HG03039 (cell line): ENCODE measurements around the gene CD3D.
A peak's percentile ranks its signal among the peaks of the same experiment; 100 is the strongest.

Source experiments
- ATAC-seq: cut with Tn5 transposase; IDR thresholded peaks from one replicate; pipeline ENCODE4 v1.9.1; 2021; ENCODE audit warnings: mild to moderate bottlenecking, moderate library complexity; ENCODE audit not compliant: unreplicated experiment

The CD3D gene

DNA sequence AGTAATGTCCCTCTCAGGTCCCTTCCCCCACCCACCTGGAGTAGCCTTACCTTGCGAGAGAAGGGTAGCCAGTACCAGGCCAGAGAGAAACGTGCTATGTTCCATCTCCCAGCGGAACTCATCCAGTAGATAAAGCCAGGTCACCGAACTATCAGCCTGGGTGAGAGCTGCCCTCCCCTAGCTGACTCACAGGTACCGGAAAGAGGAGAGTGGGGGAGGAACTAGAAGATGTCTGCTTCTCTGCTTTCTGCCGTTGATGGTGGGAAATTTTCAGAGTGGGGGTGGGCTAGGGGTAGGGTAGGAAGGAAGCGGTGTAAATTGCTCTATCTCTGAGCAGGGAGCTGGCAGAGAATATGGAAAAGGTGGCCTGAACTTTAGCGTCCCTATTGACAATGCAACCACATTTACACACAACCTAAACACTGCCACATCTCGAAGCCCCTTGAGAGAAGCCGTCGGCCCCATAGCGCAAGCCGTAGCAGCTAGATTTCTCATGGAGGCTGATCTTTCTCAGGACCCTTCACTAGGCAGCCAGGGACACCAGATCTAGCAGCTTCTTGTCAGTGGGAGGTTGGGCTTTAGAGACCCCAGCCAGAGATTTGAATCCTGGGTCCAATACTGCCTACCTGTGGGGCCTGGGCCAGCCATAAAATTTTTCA, at the start of gene CD3D:
CD3D (minus strand) TSS at position 203 of the 659 bp plus-strand sequence; CDS start at position 105, 98 bp downstream.
- no peak for ATAC-seq

DNA sequence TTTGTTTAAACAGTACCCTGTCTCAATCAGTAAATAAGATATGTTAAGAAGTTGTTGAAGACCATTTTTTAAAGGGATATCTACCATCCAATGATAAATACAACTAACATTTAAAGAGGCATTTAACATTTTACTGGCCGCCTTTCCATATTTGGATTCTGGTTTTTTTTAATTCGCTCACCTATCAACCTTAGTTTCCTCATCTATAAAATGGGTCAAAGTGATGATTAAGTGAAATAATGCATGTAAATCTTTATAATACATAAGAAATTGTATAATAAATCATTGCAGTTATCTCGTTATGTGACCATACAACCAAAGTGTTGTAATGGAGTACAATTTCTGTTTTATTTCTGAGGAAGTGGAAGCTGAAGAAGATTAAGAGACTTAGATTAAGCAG, 41.2 kb upstream of the CD3D start:
- no peak for ATAC-seq

DNA sequence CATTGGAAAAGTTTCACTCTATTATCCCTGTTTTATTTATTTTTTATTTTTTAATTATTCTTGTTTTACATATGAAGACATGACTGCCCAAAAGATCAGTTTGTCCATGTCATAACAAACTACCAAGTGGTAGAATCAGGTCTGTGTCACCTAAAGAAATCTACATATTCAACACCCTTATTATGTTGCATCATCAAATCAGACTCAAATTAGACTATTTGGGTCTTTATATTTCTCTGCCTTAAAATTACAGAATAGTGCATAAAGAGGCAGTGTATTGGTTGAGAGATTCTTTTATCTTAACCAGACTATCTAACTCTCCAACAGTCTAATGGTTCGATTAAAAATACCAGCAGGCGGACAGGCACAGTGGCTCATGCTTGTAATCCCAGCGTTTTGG, 40.4 kb upstream of the CD3D start:
- ATAC-seq: no peak

DNA sequence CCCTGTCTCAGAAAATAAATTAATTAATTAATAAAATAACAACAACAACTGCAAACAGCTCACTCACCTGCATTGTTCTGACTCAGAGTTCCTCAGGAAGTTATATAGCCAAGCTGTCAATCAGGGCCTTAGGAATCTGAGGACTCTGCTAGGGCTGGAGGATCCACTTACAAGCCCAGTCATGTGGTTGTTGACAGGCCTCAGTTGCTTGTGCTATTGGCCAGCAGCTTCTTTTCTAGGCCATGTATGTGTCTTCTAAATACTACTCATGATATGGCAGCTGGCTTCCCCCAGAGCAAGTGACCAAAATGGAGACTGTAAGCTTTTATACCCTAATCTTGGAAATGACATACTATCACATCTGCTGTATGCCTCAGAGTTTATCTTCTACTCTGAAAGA, 38.1 kb upstream of the CD3D start:
- ATAC-seq: no peak

DNA sequence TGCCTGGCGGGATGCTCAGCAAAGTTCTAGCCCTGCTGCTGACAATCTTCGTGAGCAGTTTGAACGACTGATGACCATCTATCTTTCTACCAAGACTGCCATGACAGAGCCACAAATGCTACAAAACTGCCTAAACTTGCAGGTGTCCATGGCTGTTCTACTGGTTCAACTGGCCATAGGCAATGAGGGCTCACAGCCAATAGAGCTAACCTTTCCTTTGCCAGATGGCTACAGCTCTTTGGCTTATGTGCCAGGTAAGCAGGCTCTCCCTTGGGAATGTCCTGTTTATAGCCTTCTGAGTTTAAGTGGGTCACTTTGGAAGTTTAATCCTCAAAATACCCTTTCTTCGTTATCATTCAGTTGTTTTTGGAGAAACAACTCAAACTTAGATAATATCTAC, 37.0 kb upstream of the CD3D start:
- ATAC-seq: no peak

DNA sequence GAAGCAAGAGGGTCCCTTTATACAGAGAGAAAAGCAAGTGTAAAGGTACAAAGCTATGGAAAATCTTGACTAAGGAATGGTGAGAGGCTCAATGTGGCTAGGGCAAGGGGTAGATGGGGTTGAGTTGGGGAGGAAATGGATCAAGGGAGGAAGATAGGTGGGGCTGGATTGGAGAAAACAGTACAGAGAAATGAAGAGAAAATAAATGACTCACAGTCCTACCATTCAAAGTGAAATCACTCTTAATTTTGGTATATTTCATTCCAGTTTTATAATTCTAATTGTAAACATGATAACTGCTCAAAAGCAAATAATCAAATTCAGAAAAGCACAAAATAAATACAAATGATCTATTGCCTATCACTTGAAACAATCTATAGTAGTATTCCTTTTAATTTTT, 33.5 kb upstream of the CD3D start:
- no peak for ATAC-seq

DNA sequence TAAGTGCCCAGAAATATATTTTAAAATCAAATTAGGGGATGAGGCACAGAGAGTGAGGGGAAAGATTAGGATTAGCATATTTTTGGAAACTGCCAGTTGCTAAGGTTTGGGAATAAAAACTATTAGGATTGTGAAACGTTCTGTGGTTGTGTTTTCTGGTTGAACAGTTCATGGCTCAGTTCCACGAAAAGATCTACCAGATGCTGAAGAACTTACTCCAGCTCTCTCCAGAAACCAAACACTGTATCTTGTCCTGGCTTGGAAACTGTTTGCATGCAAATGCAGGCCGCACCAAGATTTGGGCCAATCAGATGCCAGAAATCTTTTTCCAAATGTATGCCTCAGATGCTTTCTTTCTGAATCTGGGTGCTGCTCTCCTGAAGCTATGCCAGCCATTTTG, 32.2 kb upstream of the CD3D start:
- no peak for ATAC-seq

DNA sequence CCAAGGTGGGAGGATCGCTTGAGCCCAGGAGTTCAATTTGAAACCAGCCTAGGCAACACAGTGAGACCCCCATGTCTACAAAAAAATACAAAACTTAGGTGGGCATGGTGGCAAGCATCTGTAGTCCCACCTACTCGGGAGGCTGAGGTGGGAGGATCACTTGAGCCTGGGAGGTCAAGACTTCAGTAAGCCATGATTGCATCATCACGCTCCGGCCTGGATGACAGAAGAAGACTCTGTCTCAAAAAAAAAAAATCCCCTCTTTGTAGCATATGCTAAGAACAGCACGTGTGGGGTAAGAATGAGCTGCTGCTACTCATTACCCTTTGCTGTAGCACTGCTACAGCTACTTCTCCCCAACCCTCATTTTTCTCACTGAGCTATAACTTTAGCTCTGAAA, 31.4 kb upstream of the CD3D start:
- no peak for ATAC-seq

DNA sequence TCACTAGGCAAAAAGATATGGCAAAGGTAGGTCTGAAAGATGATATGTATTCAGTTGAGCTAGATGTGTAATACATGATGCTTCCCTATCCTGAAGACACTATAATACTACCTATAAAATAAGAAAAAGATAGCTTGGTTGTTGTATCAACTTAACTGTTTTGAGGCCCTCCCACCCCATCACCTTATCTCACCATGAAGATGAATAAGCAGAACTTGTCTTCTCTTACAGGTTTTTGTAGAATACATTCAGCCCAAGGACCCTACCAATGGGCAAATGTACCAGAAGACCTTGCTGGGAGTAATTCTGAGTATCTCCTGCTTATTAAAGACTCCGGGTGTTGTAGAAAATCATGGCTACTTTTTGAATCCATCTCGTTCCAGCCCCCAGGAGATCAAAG, 30.8 kb upstream of the CD3D start:
- no peak for ATAC-seq

DNA sequence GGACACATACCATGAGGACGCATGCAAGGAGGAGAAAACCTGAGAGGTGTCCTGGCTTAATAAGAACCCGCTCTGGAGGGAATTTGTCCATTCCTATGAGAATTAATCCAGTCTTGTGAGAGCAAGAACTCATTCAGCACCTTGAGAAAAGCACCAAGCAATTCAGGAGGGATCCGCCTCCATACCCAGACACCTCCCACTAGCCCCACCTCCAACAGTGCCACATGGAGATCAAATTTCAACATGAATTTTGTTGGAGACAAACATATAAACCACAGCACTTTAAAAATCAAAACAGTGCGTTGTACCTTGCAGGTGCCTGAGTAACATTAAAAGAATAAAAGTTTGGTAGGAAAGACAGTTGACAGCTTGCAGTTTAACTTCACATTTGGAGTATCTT, 28.3 kb upstream of the CD3D start:
- ATAC-seq: no peak

DNA sequence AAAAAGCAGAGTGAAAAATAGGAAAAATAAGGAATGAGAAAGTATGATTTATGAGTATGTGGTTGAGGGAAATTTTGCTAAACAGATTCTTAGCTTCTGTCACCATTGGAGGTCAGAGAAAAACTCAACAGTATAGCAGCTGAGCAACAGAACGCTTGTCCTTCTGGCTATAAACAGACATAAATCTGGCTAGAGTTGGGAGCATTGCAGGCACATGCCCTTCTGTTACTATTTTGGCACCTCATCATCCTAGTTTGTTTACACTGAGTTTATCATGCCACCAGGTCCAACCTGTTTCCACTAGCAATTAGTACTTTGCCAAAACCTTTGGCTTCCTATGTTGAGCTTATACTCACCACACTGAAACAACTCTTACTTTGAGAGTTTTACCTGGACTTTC, 23.8 kb upstream of the CD3D start:
- no peak for ATAC-seq

DNA sequence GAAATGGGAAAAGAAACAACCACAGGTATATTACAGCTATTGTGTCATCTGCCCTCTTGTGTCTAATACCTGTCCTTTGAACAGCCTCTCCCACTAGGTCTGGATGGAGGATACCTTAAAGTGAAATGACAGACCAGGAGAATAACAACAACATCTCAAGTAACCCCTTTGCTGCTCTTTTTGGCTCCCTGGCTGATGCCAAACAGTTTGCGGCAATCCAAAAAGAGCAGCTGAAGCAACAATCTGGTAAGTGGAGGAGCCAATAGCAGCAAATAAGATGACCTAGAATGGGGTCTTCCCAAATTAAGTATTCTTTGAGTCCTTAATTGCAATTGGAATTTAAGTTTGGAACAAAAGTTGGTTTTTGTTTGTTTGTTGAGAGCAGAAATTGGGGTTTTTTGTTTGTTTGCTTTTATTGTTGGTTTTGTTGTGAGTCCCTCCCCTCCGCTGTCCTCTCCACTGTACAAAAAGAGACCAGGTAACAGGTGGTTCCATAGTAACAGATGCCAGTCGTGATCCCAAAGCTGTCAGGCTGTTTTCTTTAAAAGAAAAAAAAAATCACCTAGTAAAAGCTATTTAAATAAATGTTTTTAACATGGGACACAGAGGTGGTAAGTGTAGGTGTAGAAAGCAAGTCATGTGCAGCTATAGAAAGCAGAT, 22.6 kb upstream of the CD3D start:
- no peak for ATAC-seq

DNA sequence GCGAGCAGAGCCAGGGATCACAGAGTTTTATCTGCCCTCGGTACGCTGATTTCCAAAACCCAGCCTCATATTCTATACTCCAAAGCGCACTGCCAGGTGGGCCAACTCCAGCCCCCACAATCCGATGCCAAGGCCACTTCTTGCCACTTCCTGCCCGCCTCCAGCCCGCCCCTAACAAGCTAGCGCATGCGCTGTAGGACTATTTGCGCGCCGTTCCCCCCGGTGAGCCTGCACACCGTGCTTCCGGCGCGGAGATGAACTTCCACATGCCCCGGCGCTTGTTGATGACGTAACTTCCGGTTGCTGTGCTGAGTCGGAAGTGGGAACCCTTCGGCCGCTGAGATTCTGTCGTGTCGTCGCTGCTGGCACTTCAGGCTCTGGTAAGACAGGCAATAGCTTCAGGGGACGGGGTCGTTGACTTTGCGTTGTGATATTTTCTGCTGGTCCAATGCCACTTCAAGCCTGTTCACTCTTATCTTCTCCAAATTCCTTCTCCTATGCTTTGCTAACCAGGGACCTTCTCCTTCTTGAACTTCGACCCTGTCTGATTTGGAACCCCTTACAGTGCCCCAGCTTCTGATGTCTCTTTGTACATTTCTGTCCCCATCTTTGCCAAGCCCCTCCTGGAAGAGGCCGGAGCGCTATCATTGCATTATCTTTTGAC, 16.9 kb upstream of the CD3D start, which contains the start of gene UBE4A:
UBE4A (plus strand) TSS at position 306 of the 664 bp plus-strand sequence. CDS start 5,481 bp downstream, outside the sequence.
- ATAC-seq: peak; percentile 78

DNA sequence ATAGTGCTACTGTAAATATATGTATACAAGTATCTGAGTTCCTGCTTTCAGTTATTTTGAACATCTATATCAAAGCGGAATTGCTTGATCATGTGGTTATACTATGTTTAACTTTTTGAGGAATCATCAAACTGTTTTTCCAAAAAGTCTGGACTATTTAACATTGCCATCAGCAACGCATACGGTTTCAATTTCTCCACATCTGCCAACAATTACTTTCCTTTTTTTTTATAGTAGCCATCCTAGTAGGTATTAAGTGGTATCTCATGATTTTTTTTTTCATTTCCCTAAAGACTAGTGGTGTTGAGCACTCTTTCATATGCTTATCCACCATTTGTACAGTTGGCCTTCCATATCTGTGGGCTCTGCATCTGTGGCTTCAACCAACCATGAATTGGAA, 15.6 kb upstream of the CD3D start:
- ATAC-seq: no peak

DNA sequence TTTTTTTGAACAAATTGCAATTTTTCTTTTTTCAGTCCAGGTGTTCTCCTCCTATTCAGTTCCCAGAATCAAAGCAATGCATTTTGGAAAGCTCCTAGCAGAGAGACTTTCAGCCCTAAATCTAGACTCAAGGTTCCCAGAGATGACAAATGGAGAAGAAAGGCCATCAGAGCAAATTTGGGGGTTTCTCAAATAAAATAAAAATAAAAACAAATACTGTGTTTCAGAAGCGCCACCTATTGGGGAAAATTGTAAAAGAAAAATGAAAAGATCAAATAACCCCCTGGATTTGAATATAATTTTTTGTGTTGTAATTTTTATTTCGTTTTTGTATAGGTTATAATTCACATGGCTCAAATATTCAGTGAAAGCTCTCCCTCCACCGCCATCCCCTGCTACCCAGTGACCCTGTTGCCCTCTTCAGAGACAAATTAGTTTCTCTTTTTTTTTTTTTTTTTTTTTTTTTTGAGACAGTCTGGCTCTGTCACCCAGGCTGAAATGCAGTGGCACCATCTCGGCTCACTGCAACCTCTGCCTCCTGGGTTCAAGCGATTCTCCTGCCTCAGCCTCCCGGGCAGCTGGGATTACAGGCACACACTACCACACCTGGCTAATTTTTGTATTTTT, 10.7 kb upstream of the CD3D start:
- ATAC-seq: no peak

DNA sequence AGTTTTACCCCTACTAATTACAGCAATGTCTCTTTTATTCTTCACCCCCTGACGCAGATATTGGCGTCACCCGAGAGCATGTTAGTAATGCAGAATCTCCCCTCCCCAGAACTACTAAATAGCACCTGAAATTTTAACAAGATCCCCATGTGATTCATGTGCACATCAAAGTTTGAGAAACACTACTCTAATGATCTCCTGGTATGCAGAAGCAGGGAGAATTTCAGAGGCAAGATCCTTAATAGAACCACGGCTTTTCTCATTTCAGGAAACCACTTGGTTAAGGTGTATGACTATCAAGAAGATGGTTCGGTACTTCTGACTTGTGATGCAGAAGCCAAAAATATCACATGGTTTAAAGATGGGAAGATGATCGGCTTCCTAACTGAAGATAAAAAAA, 7.0 kb upstream of the CD3D start:
- no peak for ATAC-seq

DNA sequence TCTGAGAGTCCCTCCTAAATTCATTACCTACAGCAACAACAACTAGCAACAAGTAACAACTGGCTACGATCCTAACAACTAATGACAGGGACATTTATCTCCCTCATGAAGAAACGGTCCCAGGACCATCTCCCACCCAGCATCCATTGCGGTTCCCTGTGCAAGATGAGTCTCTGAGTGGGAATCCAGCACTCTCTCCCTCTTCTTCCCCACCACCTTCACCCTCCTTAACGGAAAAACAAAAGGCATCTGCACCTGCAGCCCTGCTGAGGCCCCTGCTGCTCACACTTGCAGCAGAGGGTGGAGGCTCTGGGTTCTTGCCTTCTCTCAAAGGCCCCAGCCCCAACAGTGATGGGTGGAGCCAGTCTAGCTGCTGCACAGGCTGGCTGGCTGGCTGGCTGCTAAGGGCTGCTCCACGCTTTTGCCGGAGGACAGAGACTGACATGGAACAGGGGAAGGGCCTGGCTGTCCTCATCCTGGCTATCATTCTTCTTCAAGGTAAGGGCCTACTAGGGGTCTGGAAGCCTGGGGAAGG, 1.5 kb upstream of the CD3D start, which contains the start of gene CD3G:
CD3G (plus strand) TSS at position 364 of the 535 bp plus-strand sequence; CDS start at position 444, 80 bp downstream.
- ATAC-seq: no peak

DNA sequence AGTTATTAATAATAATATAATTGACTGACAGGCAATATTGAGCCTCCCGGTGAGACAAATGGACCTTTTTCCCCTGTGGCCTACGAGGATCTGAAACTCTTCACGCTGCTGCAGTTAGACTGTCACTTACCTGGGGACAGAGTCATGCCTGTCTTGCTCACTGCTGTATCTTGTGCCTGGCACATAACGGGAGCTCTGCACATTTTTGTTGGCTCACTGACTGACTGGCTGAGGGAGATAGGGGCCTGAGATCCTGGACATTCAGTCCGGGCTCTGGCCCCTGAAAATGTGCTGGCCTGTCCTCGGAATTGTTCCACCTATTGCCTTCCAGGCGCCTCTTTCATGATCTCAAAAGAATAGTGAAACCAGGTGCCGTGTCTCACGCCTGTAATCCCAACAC, 743 bp upstream of the CD3D start:
- no peak for ATAC-seq

DNA sequence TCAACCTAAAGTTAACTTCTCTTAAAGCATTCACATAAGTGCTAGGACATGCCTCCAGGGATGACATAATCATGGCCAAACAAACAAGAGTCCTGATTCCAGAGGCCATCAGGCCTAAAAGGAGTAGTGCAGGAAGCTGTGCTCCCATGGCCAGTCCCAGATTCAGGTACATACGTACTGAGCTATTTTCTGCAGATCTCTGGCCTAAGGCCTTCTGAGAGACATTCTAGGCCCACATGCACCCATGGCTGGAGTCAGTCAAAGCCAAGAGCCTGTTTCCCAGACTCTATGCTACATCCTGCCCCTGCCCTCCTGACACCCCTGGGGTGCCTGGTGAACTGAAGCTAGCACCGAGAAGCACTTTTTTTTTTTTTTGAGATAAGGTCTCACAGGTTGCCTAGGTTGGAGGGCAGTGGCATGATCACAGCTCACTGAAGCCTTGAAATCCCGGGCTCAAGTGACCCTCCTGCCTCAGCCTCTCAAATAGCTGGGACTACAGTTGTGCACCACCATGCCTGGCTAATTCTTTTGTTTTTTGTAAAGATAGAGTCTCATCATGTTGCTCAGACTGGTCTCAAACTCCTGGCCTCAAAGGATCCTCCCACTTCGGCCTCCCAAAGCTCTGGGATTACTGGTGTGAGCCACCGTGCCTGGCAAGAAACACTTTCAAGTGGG, 553 bp downstream of the CD3D start:
- no peak for ATAC-seq

DNA sequence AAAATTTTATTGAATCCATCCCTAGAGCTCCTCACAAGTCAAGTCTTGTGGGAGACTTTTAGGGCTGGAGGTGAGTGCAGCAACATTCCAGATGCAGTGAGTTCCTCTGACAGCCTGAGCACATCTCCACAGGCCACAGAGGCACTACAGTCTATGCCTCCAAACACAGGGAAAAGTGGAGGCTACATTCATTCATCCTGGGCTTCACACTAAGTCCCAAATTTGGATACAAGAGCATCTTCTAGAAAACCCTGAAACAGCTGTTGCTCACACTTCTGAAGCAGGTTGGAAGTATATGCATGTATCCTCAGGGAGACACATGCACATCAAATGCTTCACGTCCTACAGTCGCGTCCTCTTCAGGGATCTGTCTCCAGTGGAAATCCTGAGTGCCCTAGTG, 1.2 kb downstream of the CD3D start:
- ATAC-seq: no peak

DNA sequence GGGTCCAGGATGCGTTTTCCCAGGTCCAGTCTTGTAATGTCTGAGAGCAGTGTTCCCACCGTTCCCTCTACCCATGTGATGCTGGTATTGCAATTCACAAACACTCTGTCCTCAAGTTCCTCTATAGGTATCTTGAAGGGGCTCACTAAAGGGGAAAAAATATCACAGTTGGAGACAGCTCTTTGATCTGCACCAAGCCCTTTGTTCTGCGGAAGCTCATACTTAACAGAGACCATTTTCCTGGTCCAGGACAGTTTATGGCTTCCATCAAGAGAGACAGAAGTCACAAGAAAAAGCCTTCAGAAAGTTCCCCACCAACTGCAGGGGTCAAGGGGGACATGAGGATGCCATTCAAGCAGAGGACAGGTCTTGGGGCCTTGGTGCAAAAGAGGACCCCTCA, 2.1 kb downstream of the CD3D start:
- no peak for ATAC-seq
